Keratinocyte (primary cell): ENCODE data around the gene RAP2A. TPM values are rescaled to one million over a fixed set of nuclear protein-coding genes. Genes with fewer than 3 reads are reported as not detected.

Experiments
- DNase-seq: peaks from one replicate; pipeline ENCODE4 v3.0.0-alpha.2; 2011; ENCODE audit warnings: low read depth, missing footprints, low spot score
- FAIRE-seq: peaks from 2 replicates; lab custom pipeline; 2011; peaks lifted over from hg19 to GRCh38; lab: Jason Lieb, UNC
- H2AFZ ChIP-seq: 2 replicates; pipeline ENCODE4 v1.6.0; 2012; ENCODE audit warnings: low read length, control low read depth, inconsistent platforms; ENCODE audit not compliant: control insufficient read depth
- H3K27ac ChIP-seq: 2 replicates; pipeline ENCODE4 v1.5.1; 2011; ENCODE audit warnings: low read length; ENCODE audit not compliant: control insufficient read depth, insufficient read depth
- H3K27me3 ChIP-seq: 3 replicates; pipeline ENCODE4 v1.6.0; 2011; ENCODE audit warnings: low read length; ENCODE audit not compliant: control insufficient read depth, insufficient read depth; ENCODE audit errors: extremely low read depth
- H3K36me3 ChIP-seq, 2 experiments: 2 replicates in 1 of 2; 3 replicates in 1 of 2; pipeline ENCODE4 v1.5.1; 2011; ENCODE audit warnings: low read length in 2 of 2, mild to moderate bottlenecking in 1 of 2; ENCODE audit not compliant: control insufficient read depth in 2 of 2, insufficient read depth in 2 of 2; ENCODE audit errors: extremely low read depth in 1 of 2
- H3K4me1 ChIP-seq: 3 replicates; pipeline ENCODE4 v1.5.1; 2011; ENCODE audit warnings: low read length; ENCODE audit not compliant: control insufficient read depth, insufficient read depth; ENCODE audit errors: extremely low read depth
- H3K4me2 ChIP-seq: 3 replicates; pipeline ENCODE4 v1.6.0; 2011; ENCODE audit warnings: low read depth, low read length; ENCODE audit not compliant: control insufficient read depth, insufficient read depth; ENCODE audit errors: extremely low read depth
- H3K4me3 ChIP-seq, 3 experiments: fragments of 200-600 bp in 1 of 3; sonication (generic) in 1 of 3; 2 replicates in 2 of 3; 3 replicates in 1 of 3; pipeline ENCODE4 v1.5.1; 2011 to 2016; ENCODE audit warnings: low read length in 3 of 3, mild to moderate bottlenecking in 3 of 3, control low read depth in 2 of 3, inconsistent platforms in 1 of 3, low read depth in 1 of 3, mixed read lengths in 1 of 3, mixed run types in 1 of 3, moderate library complexity in 1 of 3; ENCODE audit not compliant: control insufficient read depth in 2 of 3, insufficient read depth in 2 of 3; ENCODE audit errors: extremely low read depth in 1 of 3
- H3K79me2 ChIP-seq: 2 replicates; pipeline ENCODE4 v1.6.0; 2012; ENCODE audit warnings: low read length; ENCODE audit not compliant: control insufficient read depth, insufficient read depth
- H3K9ac ChIP-seq: 3 replicates; pipeline ENCODE4 v1.6.0; 2011; ENCODE audit warnings: low read length; ENCODE audit not compliant: control insufficient read depth, insufficient read depth; ENCODE audit errors: extremely low read depth
- H3K9me1 ChIP-seq: 3 replicates; pipeline ENCODE4 v1.6.0; 2011; ENCODE audit warnings: low read length; ENCODE audit not compliant: control insufficient read depth, insufficient read depth; ENCODE audit errors: extremely low read depth
- H3K9me3 ChIP-seq: 2 replicates; pipeline ENCODE4 v1.5.1; 2012; ENCODE audit warnings: low read depth, low read length; ENCODE audit not compliant: control insufficient read depth
- H4K20me1 ChIP-seq: 3 replicates; pipeline ENCODE4 v1.6.0; 2011; ENCODE audit warnings: low read length; ENCODE audit not compliant: control insufficient read depth, insufficient read depth; ENCODE audit errors: extremely low read depth
- EZH2 ChIP-seq: IDR thresholded peaks from one replicate; pipeline ENCODE4 v1.6.1; 2012; ENCODE audit warnings: inconsistent platforms, mild to moderate bottlenecking, low read length, moderate library complexity
- dilution Hi-C: fragments of 300-500 bp; cut with MboI; formaldehyde crosslinking; loops from one replicate; pipeline ENCODE4 v1.7.0; 2020; ENCODE audit warnings: low sequenced_read_pairs; ENCODE audit not compliant: extremely low pct_ligation_motif_present
- polyA plus RNA-seq, 5 experiments: library from polyadenylated mRNA; depleted of rRNA in 3 of 5; stranded (reverse) in 3 of 5; stranded (forward) in 1 of 5; unstranded in 1 of 5; fragments of >200 nt; gene quantifications; 1 replicate in 1 of 5; 2 replicates in 3 of 5; 3 replicates in 1 of 5; pipeline versions ENCODE4 v1.2.1 to v1.2.3, GENCODE V29; 2011 to 2012; ENCODE audit warnings: missing spikeins in 2 of 5, low read depth in 1 of 5, low replicate concordance in 1 of 5
- TF ChIP-seq, protein P1 (sequence below), 3 experiments: IDR thresholded peaks in 1 of 3; conservative IDR thresholded peaks in 1 of 3; optimal IDR thresholded peaks in 1 of 3; 2 replicates in 2 of 3; 3 replicates in 1 of 3; pipeline versions ENCODE3 to v1.5.1; 2011; ENCODE audit warnings: low read length in 3 of 3, mild to moderate bottlenecking in 3 of 3, moderate library complexity in 2 of 3, control low read depth in 1 of 3, inconsistent platforms in 1 of 3; ENCODE audit not compliant: insufficient read depth in 2 of 3; ENCODE audit errors: extremely low read depth in 1 of 3

RAP2A gene
- polyA plus RNA-seq, 1 donor (not counting 4 experiments of a cell fraction or from before 2014, with no cell fraction given): 19.0 TPM

DNA sequence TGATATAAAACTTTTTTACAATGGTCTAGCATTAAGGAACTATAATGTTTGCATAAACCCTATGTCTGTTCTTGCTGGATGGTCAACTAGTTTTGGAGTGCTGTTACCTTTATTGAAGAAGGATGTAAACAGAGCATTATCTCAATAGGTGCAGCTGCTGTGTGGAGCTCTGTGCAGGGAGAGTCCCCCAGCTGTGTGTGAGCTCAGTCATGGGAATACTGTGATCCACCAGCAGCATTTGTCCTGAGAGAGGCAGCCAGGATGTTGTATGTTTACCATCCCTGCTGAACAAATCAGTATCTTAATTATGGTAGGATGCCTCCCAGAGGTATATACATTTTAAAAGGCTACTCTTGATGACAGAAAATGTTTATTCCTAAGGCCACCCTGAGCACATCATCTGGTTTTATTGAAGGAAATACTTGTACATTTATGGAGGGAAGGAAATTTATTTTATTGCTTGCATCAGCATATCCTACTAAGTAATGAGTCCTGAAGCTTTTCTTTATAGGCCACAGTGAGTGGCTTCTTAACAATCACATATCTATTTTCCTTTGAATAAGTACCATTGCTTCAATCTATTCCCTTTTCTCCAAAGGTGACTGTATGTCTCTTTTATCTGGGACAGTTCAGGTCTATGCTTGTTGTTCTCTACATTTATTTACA lies 11.7 kb downstream of the RAP2A start:
- Histone ChIP-seq H3K27ac (no peak overlapping the region), H3K36me3 (peaks cover 0 to 2% of the 10 kb centered on the region in 2 experiments), H3K4me1 (no peaks in the 10 kb centered on the region), H3K4me3 (no peak overlapping the region), H2AFZ (no peak overlapping the region), H4K20me1 (no peaks in the 10 kb centered on the region), H3K4me2 (no peak overlapping the region), H3K79me2 (peaks cover 23% of the 10 kb centered on the region), H3K27me3 (no peaks in the 10 kb centered on the region), H3K9me3 (no peaks in the 10 kb centered on the region), H3K9ac (no peak overlapping the region), H3K9me1 (no peaks in the 10 kb centered on the region)
- no peak for DNase-seq
- FAIRE-seq: no peak
- dilution Hi-C loops: no loop called here
- TF ChIP-seq, protein P1, sequence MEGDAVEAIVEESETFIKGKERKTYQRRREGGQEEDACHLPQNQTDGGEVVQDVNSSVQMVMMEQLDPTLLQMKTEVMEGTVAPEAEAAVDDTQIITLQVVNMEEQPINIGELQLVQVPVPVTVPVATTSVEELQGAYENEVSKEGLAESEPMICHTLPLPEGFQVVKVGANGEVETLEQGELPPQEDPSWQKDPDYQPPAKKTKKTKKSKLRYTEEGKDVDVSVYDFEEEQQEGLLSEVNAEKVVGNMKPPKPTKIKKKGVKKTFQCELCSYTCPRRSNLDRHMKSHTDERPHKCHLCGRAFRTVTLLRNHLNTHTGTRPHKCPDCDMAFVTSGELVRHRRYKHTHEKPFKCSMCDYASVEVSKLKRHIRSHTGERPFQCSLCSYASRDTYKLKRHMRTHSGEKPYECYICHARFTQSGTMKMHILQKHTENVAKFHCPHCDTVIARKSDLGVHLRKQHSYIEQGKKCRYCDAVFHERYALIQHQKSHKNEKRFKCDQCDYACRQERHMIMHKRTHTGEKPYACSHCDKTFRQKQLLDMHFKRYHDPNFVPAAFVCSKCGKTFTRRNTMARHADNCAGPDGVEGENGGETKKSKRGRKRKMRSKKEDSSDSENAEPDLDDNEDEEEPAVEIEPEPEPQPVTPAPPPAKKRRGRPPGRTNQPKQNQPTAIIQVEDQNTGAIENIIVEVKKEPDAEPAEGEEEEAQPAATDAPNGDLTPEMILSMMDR (optimal IDR thresholded peaks at IDR 0.05 in 1 of 3, IDR thresholded peaks at IDR 0.05 in 1 of 3, conservative IDR thresholded peaks at IDR 0.05 in 1 of 3; ENCODE audit: extremely low read depth in 1 of 3, insufficient read depth in 2 of 3, low read length in 3 of 3): no peak
- no peak for TF ChIP-seq EZH2

DNA sequence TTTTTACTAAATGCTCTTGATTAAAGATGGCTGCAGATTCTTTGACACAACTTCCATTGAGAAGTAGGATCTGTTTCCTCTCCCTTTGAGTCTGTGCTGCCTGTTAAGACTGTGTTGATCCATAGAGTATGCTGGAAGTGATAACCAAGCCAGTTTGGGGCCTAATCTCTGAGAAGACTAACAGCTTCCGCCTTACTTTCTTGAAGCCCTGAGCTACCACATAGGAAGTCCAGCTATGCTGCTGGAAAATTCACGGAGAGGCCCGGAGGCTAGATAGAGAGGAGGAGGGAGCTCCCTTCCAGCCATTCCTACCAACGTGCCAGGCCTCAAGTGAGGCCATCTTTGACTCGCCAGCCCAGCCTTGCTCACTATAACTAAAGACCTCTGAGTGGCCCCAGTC lies 12.5 kb downstream of the RAP2A start:
- FAIRE-seq: no peak
- dilution Hi-C loops: no loop called here
- TF ChIP-seq, protein P1 (optimal IDR thresholded peaks at IDR 0.05 in 1 of 3, IDR thresholded peaks at IDR 0.05 in 1 of 3, conservative IDR thresholded peaks at IDR 0.05 in 1 of 3; ENCODE audit: extremely low read depth in 1 of 3, insufficient read depth in 2 of 3, low read length in 3 of 3): no peak
- TF ChIP-seq EZH2: no peak
- Histone ChIP-seq H3K4me3 (no peak overlapping the region), H3K4me1 (no peaks in the 10 kb centered on the region), H3K4me2 (no peak overlapping the region), H4K20me1 (no peaks in the 10 kb centered on the region), H2AFZ (no peak overlapping the region), H3K79me2 (peaks cover 28% of the 10 kb centered on the region), H3K9ac (no peak overlapping the region), H3K27ac (no peak overlapping the region), H3K36me3 (peaks cover 0 to 3% of the 10 kb centered on the region in 2 experiments), H3K9me1 (no peaks in the 10 kb centered on the region), H3K27me3 (no peaks in the 10 kb centered on the region), H3K9me3 (no peaks in the 10 kb centered on the region)
- DNase-seq: no peak
